Measurements from ENCODE around the gene USP13.

GRCh38 chr3:179745079-179745478 is 92.2 kb downstream of the USP13 start:
- TF ChIP-seq, protein P1, sequence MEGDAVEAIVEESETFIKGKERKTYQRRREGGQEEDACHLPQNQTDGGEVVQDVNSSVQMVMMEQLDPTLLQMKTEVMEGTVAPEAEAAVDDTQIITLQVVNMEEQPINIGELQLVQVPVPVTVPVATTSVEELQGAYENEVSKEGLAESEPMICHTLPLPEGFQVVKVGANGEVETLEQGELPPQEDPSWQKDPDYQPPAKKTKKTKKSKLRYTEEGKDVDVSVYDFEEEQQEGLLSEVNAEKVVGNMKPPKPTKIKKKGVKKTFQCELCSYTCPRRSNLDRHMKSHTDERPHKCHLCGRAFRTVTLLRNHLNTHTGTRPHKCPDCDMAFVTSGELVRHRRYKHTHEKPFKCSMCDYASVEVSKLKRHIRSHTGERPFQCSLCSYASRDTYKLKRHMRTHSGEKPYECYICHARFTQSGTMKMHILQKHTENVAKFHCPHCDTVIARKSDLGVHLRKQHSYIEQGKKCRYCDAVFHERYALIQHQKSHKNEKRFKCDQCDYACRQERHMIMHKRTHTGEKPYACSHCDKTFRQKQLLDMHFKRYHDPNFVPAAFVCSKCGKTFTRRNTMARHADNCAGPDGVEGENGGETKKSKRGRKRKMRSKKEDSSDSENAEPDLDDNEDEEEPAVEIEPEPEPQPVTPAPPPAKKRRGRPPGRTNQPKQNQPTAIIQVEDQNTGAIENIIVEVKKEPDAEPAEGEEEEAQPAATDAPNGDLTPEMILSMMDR (conservative IDR thresholded peaks at IDR 0.05; ENCODE audit: low read depth in 2 of 2) = no peak
- TF ChIP-seq CREB1 (CRISPR knock-in tag; IDR thresholded peaks at IDR 0.05; ENCODE audit: low read depth) (no peak), EZH2phosphoT487 (IDR thresholded peaks at IDR 0.05; ENCODE audit: unreplicated experiment) (no peak), REST (IDR thresholded peaks at IDR 0.05; ENCODE audit: unreplicated experiment) (no peak), POLR2AphosphoS5 (IDR thresholded peaks at IDR 0.05; ENCODE audit: low read depth) (no peak)
